HG02885 (cell line): Measurements from ENCODE around the gene COX5B.
A peak's percentile ranks its signal among the peaks of the same experiment; 100 is the strongest.

ENCODE experiments used
- ATAC-seq: cut with Tn5 transposase; IDR thresholded peaks from one replicate; pipeline ENCODE4 v1.9.1; 2021; ENCODE audit warnings: mild to moderate bottlenecking; ENCODE audit not compliant: unreplicated experiment, poor library complexity

The COX5B gene

DNA sequence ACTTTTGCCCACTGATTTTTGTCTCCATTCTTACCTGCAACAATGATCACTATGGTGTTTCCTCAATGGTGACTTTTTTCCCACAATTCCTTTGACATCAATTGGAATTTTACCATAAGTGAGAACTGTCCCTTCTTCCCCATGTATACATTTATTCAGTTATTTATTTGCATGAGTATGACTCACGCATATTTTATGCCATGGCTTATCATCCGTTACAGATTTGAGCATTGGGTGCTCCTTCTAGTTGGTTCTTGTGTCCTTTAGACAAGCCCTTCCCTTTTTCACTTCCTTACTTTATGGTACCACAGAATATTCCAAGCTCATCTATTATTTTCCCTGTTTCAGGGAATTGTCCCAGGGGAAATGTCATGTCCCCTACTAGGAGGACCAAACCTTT lies 7.6 kb downstream of the COX5B start:
- ATAC-seq = no peak

DNA sequence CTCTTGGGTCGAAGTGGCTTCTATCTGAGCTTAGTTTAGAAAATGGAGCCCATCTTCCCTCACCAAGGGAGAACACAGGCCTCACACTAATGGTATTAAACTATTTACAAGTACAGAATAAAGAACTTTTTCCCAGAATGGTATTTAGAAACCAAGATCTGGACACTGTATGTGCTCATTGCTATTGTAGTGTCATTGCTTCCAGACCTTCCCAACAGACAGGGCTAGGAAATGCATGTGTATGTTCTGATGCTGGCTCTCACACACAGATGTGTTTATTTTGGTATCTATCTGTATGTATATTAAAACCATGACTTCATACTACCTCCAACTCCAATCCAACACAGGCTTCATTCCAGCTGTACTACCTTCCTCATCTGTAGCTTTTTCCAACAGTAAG lies 8.0 kb downstream of the COX5B start:
- no peak for ATAC-seq

DNA sequence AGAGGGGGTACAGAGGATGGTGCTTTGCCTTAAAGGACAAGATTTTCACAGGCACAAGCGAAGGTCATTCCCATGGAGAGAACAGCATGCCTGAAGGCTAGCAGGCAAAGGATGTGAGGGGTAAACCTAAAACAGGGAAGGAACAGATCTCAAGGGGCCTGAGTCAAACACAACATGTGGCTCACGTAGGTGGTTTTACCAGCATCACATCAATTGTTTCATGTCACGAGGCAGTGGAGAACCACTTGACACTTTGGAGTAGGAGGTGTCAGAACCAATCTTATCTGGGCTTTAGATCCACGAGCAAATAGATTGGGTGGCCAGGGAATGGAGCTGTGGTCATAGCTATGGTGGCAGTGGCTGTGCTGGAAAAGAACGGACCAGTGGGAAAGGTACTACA lies 8.4 kb downstream of the COX5B start:
- no peak for ATAC-seq

DNA sequence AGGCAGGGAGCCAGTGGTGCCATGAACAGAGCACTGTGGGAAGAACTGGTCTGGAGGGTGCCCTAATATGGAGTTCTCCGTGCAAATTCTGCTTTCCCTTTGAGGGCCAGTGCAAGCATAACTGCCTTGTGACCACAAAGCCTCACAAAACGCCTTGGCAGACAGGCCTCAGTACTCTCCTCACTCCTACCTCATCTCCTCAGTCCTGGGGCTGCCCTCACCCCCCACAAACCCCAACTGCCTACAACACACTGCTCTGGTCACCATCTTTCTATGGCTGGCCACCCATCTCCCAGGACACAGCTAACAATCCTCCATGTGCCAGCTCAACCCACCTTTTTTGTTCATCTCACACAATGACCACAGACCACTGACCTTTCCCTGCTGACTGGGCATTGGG lies 8.9 kb downstream of the COX5B start:
- ATAC-seq = no peak

DNA sequence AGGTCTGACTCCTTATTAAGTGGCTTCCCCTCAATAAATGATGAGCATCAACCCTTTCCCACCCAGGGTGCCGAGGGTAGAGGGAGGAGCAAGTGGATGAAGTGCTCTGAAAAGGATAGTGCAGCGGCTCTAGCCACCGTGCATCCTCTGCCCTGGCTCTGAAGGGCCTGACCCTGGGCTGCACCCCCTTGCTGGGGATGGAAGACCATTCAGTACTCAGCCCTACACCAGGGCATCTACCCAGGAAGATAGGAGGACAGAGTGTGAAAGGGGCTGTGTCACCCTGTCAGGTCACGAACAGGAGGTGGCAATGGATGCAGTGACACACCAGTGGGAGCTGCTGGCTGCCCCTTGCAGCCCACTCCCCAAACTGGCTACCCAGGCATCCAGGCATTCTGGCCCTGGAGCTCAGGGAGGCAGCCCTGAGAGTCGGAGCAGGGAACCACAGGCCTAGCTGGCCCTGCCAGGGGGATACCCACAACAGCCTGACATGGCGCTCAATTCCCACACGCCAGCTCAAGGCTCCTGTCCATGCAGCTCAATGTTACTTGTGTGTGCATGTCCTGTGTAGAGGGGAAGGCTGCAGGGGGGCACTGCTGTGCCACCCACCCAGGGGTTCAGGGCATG lies 10.4 kb downstream of the COX5B start:
- no peak for ATAC-seq

DNA sequence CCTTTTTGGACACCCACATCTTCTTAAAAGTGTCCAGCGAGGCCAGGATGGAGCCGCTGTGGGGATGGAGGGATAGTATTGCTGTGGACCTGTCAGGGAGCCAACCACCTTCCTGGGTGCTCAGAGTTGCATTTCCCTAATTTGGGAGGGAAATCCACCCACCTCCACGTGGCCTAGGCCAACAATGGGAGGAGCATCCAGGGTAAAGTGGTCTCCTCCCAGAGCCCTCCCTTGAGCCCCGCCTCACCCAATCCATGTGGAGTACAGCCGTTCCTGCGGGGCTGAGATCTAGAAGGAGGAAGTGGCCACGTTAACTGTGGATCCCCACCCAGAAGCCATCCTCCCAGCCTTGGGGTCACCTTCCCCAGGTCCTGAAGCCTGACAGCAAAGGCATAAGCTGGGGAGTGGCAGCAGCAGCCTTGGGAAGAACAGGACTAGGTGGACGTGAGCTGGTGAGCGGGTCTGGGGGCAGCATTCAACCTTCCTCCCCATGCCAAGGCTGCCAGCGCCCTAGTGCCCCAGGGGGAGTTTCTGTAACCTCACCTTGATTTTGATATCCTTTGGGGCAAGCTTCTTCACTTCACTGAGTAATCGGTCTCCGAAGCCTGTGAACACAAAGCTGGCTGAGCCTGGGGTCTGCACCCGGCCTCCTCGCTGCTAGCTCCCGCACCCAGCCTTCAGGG lies 11.2 kb downstream of the COX5B start:
- ATAC-seq = no peak

DNA sequence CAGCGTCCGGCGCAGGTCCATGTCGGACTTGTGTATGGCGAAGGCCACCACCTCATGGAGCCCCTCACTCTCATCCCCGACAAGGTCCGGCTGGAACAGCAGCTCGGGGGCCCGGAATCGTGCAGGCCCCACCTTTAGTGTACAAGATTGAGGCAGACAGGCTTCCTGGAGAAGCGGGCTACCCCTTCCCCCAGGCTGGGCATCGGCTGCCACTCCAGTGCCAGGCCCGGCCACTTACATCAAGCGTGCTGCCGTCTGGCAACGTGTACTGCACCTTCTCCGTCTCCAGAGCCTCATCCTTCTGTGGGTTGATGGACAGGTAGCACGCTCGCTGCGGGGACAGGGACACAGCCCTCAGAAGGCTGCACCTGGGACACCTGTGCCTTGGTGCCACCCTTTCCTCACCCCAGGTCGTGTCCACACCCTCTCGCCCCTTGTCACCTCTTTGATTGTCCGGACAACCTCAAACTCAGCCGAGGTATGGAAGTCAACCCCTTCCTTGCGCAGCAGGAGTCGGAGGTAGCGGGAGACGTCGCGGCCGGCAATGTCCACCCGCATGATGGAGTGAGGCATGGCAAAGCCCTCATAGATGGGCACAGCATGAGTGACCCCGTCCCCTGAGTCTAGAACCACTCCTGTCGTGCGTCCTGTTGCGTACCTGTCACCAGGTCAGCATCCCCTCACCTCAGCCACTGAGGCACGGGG lies 12.3 kb downstream of the COX5B start:
- ATAC-seq = no peak

DNA sequence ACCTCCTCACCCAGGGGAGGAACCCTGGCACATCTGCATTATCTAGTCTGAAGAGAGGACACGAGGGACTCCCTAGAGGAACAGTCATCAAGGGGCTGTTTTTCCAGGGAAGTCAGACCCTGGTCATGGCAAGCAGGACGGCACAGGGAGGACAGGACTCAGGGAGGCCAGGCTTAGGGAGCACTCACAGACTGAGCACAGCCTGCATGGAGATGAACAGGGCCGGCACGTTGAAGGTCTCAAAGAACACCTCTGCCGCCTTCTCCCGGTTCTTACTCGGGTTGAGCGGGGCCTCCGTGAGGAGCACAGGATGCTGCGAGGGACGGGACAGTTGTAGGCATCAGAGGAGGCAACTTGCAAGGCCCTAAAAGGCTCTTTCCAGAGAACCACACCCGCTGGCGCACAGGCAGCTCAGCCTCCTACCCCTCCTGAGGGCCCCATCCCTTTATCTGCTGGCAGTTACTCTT lies 12.9 kb downstream of the COX5B start:
- ATAC-seq = no peak

DNA sequence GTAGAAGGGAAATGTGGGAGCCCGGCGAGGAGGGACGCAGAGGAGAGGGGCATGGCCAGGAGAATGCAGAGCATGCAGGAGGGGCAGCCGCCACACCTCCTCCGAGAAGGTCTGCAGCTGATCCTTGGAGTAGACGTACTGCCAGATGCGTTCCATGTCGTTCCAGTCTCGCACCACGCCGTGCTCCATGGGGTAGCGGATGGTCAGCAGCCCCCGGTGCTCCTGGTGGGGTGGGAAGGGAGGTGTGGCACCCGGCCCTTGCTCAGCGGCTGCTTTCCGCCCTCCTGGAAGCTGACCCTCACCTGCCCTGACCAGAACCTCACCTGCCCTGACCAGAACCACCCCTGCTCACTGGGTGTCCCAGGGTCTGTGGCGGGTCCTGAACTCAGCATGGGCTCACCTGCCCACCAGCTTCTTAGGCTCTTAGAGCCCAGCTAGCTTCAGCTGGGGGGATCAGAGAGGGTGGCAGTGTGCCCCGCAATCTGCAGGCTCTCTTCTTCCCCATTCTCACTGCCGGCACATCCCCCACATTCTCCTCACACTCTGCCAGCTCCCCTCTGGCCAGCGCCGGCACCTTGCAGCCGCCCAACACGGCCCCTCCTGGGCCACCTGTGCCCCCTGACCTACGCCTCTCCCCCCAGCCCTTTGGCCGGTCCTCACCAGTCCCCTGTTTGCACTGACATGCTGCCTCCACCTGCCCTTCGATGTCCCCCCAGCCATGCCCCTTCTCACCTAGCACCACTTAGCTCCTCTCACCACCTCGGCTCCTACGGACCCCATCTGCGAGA lies 13.6 kb downstream of the COX5B start:
- ATAC-seq = no peak

DNA sequence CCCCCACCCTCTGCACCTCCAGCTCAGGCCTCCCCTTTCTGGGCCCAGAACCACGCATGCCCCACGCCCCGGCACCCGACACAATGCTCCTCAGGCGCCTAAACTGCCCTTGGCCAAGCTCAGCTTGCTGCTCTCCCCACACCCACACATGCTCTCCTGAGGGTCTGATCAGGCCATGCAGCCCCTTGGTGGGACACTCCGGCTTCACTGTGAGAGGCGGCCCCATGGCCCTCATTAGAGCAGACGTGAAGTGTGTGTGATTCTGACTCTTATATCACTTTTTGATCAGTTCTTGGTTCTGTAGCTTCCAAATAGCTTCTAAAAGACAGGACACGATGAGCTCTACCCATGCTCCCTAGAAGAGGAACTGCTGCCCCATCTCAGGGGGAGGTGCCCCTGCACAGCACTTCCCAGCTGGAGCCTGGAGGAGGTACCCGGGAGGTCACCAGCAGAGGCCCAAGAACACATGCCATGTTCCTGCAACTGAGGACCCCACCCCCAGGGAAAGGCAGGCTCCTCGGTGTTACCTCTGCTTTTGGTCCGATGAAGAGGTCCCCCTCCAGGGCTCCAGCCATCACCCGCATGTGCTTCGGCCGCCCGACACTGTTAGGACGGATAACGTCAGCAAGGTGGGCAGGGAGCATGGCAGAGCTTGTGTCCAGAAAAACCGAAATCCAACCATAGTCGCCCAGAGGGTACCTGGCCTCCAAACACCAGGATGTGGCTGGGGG lies 14.3 kb downstream of the COX5B start:
- no peak for ATAC-seq

DNA sequence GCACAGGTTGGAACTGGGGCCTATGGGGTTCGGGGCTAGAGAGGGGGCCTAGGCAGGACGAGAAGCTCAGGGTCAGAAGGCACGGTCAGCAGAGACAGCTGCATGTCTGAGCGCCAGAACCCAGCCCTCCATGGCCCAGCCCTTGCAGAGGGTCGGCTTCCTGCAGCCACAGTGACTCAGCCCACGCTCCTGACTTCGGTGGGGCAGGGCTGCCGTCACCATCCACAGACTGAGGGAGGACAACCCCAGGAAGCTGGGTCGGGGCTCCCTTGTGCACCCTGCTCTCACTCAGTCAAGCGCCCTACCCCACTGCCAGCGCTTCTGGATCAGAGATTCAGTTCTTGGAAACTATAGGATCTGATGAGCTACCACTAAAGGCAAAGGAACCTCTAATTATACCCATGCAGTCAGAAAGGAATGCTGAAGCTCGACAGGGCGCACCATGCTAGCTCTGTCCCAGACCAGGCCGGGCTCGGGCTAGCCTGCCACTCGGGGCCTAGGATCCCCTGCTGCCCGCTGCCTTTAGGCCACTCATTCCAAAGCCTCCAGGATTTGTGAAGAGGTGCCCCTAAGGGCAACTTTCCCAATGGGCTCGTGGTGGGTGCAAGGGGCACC lies 15.0 kb downstream of the COX5B start:
- no peak for ATAC-seq

DNA sequence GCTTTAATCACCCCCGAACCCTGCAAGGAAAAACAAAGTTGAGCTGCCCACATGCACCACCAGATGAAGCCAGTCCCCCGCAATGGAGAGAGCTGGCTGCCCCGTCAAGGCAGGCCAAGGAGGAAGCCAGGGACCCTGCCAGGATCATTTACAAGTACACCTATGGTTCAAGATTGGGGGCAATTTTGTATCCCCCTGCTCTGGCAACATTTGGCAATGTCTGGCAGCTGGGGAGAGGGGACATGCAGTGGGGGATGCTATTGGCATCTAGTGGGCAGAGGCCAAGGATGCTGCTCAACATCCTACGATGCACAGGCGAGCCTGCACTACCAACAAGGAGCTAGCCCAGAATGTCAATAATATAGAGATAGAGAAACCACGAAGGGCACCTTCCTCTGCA lies 16.1 kb downstream of the COX5B start:
- no peak for ATAC-seq

DNA sequence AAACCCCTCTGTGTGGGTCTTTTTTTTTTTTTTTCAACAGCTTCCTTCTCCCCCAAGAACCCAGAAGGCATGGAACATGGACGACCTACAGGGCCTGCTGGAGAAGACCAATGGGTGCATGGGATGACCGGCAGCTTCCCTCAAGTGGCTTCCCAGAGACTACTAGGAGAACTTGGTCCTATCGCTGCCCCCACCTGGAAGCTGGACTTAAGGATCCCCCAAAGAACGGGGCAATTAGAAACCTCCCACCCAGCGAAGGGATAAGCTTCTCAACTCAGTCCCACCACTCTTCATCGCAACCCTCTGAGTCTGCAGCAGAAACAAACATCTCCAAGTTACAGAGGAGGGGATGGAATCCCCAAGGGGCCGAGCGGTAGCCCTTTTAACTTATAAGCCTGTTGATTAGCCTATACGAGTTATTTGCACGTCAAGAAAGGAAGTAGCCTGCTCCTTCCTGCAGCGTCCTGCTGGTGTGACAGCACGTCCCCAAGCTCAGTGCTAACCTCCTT lies 16.6 kb downstream of the COX5B start:
- no peak for ATAC-seq

DNA sequence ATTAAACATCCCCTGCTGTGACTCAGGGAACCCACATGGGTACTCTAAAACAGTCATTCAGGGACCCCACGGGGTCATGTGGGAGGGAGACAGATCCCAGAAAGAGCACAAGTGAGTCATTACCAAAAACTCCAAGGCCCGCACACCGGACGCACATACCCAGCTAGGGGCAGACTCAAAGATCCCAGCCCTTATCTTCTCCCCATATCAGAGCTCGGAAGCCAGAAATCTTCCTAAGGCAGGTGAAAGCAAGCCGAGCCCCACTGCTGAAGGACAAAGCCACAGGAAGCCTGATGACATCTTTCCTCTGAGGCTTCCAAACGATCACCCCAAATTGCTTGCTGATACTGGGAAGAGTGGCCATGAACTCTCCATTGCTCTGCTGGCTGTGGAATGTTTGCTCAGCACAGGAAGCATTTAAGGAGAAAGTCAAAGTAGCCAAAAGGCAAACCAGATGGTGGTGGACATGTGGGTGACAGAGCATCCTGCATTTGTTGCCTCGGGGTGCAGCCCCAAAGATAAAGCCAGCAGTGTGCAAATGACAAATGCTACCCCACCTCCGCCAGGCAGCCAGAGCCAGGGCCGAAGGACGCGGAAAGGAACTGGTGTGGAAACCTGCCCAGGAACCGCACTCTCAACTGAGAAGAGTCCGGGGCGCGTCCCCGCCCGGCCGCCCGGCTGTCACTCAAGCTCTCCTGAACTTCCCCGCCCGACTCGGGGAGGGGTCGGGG lies 17.2 kb downstream of the COX5B start:
- peak; percentile 44 for ATAC-seq

DNA sequence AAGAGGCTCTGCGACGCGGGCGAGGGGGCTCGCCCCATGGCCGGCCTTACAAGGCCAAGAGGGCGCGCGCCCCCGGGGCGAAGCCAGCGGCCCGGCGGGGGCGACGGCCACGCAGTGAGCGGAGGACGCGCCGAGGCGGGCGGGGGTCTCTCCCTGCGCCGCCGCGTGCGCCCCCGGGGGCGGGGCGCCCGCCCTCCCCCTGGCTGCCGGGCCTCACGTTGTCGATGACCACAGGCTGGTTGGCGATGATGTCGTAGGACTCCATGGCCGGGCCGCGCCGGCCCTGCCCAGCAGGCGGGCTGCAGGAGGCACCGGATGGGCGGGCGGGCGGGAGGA lies 17.7 kb downstream of the COX5B start:
- ATAC-seq = no peak

DNA sequence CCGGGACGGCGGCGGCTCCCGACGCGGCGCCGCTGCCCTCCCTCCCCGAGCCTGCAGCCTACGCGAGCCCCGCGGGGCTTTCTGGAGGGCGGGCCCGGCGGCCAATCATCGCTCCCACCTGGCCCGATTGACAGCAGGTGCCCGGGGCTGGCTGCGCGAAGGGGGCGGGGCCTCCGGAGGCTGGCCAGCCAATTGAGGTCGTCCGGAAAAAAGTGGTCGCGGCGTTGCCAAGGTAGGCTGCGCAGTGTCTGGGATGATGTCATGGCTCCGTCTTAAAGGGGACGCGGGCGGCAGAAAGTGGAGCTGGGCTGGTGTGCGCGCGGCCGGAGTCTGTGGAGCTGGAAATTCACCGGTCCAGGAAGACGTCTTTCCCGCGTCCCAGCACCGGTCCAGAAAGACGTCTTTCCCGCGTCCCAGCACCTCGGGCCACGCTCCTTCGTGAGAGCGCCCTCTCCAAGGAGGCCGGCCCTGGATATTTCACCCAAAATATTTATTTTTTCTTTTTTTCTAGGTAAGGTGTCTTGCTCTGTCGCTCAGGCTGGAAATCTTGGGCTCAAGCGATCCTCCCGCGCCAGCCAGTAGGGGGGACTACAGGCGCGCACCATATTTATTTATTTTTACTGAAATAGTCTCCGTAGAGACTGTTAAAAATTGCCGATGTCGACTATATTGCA lies 18.2 kb downstream of the COX5B start, which contains the start of gene ACTR1B:
ACTR1B (minus strand) TSS at position 83 of the 674 bp plus-strand sequence. CDS start 154 bp downstream, outside the sequence.
- peak; percentile 86 for ATAC-seq

DNA sequence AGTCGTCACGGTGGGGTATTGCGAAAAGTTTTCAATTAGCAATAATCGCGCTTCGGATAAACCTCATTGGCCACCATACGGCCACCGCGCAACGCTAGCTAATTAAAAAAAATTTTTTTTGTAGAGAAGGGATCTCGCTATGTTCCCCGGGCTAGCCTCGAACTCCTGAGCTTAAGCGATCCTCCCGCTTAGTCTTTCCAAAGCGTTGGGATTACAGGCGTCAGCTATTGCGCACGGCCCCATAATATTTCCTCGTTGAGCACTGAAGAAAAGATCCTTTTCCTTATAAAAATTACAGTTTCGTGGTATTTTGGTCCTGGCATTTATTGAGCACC lies 18.7 kb downstream of the COX5B start:
- no peak for ATAC-seq

DNA sequence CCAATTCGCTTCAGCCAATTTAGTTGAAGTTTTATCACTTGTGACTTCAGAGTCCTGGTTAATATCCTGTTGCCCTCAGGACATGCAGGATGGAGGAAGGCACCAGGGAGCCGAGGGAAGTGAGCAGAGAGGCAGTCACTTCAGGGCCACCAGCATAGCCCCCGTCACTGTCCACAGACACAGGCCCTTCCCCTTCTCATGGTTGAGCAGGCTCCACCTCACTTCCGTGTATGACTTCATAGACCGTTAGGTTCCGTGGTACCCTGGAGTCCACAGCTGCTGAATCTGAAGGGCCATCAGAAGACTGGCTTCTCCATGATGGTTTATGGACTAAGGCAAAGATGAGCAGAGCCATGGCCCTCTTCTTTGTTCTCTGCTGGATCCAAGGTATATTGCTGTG lies 23.6 kb downstream of the COX5B start, which contains the start of gene C2orf92:
C2orf92 (plus strand) TSS at position 266 of the 400 bp plus-strand sequence; CDS start at position 342, 76 bp downstream.
- peak; percentile 46 for ATAC-seq
